NCI-H748 treated with DMSO at 0.1 percent for 48 hours (cell line): ENCODE results near the gene FAM3B.
"Not testable (repeated sequence)": the region's sequence is repeated elsewhere in the genome, so short reads cannot be mapped to it uniquely, and the experiment has no call there.

Experiments used
- DNase-seq: peaks from one replicate; lab custom pipeline; 2025; lab: John Stamatoyannopoulos, UW

FAM3B gene, protein sequence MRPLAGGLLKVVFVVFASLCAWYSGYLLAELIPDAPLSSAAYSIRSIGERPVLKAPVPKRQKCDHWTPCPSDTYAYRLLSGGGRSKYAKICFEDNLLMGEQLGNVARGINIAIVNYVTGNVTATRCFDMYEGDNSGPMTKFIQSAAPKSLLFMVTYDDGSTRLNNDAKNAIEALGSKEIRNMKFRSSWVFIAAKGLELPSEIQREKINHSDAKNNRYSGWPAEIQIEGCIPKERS

DNA sequence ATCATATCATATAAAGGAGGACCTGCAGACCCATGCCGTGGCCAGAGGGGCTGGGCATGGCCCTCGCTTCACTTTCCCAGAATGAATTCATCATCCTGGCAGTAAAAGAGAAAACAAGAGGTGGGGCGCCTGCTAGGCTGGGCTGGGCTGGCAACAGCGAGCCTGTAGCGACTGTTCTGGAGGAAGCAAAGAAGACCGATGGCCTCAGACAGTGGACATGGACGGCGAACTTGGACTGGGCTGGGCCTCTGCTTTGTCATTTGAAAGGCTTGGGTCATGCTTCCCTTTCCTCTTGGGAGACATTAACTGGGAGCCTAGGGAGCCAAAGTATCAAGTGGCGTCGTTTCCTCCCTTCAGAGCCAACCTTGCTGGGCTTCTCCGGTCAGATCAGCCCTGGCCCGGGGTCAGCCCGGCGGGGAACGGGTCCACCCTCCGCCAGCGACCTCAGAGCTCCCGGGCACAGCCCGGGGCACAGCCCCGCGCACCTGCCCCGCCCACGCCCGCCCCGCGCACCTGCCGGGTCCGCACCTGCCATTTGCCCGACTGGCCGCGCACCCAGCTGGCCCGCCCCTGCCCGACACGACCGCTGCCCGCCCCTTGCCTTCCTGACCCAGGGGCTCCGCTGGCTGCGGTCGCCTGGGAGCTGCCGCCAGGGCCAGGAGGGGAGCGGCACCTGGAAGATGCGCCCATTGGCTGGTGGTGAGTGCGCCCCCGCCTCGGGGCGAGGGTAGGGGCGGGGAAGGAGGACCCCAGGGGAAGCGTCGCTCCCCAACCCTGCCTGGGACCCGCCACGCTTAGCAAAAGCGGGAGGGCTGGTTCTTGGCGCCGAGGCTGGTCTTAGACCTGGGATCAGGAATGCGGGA, at the start of gene FAM3B:
Gene FAM3B, plus strand, starts transcription at position 602 of the 863 bp plus-strand sequence. Its CDS starts 79 bp downstream, at position 681.
- peak; percentile 28 for DNase-seq

DNA sequence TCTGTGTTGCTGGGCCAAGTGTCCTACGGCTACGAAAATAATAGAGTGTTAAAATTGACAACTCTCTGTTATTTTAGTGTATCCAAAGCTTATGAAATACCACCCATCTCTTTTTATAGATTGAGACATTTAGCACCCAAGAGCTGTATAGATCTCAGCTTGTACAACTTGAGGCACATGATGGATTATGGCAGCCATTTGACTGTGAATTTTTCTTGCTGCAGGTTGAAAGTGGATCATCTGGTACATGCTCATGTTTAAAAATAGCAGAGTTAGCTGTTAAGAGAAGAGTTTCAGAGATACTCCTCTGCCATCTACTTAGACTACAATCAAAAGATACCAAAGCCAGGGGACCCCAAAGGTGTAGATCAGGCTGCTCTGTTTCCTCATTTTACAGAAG, 49.3 kb upstream of the FAM3B start:
- no peak for DNase-seq

DNA sequence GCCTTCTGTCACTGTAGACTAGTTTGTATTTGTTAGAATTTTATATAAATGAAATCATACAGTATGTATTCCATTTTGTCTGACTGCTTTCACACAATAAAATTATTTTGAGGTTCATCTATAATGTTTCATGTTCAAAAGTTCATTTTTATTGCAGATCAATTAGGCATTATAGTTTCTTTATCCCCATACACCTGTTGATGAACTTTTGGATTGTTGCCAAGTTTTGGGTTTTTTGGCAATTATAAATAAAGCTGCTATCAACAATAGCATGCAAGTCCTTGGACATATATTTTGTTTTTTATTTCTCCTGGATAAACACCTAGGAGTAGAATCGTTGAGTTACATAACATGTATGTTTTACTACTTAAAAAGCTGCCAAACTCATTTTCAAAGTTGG, 47.1 kb upstream of the FAM3B start:
- DNase-seq: no peak

DNA sequence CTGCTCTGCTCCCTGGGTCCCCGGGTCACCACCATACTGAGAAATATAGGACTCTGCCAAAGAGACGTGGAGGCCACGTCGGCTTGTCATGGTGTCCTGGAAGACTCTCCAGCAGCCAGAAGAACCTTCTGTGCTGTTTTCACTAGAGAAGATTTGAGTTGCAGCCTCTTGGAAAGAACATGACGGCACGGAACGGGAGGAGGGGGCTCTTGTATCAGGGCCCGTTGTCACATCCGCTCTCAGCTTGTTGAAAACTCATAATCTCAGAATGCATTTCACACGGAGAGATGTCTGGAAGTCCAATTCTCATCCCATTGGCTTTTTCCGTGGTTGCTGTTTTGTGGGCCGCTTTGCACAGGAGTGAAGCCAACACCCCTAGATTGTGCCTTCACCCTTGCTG, 39.4 kb upstream of the FAM3B start:
- DNase-seq: no peak

DNA sequence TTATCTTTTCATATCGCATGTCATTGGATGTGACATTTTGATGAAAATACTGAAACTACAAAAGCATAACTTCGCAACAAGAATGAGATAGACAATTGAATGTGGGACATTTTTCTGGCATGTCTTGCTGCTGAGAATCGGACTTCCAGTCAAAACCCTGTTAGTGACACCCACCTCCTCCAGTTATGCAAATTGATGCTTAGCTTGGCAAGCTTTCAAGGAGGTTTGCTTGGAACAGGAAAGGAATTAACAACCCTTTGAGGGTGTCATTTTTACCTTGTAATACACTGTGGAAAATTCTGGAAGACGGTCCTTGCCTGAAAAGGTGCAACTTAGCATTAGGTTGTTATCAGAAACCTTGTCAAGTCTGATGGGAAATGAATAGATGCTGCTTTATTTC, 38.8 kb upstream of the FAM3B start:
- DNase-seq: no peak

DNA sequence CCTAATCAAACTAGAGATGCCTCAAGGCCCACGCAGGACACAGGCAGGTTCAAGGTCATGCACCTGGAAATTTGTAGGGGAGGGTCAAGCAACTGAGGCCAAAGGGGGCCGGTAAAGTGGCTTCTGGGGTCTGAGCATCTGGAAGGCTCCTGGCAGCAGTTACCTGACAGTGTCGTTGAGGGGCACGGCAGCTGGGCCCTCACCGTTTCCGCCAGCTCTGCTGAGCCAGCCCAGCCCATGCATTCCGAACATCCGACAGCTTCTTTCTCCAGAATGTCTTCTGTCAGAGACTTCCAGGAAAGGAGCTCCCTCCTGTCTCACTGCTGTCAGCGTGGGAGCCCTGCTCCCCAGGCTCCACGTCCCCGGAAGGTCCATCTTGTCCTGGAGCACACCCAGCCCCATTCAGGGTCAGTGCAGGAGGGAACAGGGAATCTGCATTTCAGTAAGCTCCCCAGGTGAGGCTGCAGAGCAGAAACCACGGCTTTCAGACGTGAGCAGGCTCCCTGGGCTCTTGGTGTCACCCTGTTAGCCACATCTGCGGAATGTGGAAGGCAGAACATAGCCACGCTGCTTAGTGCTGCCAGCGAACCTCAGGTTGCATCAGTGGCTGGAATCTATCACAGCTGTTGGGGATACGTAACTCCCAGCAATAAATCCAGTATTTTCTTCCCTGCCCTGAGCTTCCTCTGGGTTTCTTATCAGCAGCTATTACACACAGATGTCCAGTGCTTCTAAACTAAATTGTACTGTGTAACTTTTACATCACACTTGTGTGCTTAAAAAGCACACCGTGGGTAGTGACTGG, 36.3 kb upstream of the FAM3B start:
- no peak for DNase-seq

DNA sequence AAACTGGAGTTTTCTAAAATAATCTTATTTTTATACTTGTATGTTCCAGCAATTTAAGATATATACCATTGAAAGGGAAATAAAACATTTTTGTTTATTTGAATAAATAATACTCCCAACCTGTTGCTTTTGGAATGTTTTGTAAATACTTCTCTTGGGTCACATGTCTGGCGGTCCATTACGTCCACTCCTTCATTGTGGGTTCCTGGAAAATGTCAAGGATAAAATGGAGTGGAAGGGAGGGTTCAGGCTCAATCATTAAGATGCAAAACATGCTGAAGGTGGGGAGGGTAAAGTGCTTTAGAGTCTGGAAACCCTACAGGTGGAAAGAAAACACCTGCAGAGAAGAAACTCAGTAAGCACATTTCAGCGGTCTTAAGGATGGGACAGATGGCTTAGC, 34.2 kb upstream of the FAM3B start:
- no peak for DNase-seq

DNA sequence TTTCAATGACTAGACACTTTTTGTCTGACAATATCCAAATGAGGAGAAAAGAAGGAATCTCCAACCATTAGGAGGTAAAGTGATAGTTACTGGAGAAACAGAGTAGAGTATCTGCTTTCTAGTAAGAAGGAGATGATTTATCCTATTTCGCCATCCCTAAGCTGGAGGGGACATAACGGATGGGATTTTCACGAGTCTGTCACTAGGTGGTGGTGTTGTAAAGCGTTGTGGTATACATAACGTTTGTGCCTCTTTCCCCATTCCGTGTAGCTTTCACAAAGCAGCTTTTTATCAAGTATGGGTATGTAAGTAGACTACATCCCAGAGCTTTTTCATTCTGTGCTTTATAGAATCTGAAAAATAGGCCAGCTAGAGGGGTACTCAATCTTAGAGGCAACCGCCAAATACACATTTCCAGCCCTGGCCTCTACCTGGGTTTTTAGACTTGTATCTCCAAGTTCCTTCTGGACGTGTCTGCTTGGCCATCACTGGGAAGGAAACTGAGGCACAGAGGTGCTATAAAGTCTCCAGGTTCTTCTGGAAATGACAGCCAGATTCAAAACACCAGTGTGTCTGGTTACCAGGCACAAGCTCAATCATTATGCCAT, 33.3 kb upstream of the FAM3B start:
- peak; percentile 61 for DNase-seq

DNA sequence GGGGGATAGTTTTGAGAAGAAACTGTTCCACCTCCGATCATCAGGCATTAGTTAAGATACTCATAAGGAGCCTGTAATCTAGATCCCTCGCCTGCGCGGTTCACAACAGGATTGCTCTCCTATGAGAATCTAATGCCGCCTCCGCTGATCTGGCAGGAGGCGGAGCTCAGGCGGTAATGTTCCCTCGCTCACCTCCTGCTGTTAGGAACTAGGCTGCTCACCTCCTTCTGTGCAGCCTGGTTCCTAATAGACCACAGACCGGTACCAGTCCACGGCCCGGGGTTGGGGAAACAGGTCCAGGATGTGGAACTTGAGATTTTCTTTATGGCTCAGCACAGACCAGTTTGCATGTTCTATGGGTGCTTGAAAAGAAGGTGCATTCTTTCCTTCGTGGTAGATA, 27.2 kb upstream of the FAM3B start:
- no peak for DNase-seq

DNA sequence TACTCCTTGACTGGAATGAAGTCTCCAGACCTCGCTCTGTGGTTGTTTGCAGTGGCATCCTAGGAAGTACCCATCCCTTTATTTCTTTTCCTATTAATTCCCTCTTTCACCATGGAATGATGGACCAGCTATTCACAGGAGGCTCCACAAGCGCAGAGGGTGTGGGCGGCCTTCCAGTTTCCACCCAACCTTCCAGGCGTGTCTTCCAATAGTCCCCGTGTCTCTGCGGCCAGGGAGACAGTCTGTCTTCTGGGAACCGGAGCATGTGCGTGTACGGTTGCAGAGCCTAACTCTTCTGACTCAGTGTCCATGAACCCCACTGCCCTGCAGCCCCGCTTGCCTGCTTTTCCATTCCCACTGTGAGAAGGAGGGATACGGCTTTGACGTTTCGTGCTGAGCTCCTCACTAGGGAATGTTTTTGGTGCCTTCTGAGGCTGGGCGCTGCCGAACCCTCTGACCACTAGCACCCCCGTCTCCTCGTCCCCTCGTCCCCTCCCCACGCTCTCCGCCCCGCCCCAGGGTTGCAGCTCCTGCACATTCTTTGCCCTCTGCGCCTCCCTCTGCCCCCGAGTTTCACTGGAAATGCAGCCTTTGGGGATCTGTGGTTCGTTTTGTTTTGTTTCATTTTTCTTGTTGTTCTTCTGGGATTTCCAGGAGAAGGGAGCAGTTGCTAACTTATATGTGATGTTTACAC, 26.3 kb upstream of the FAM3B start:
- no peak for DNase-seq

DNA sequence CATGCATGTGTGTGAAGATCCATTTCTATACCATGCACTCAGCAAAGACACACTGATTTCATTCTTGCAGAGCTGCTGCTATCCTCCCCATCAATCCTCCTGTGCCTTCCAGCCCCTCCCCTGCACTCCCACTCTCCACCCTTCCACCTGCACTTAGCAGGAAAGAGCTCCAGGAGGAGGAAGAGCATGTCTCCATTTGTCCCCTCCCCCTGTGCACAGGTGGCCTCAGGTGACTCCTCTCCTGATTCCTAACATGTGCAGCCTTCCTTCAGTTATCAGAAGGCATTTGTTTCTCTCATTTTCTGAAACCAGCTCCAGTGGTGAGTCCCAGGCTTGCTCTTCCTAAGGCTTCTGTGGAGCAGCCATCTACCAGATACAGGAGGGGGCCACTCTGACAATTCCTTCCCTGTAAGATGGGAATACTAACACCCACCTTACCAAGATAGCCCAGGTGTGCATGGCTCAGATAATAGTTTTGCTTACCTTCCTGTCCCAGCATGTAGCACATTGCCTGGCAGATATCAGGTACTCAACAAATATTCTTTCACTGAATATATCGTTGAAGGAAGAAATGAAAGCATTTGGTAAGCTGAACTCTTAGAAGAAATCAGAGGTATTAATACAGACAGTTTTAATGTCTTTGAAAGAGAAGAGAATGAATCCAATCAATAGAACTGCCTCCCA, 21.9 kb upstream of the FAM3B start:
- DNase-seq: no peak

DNA sequence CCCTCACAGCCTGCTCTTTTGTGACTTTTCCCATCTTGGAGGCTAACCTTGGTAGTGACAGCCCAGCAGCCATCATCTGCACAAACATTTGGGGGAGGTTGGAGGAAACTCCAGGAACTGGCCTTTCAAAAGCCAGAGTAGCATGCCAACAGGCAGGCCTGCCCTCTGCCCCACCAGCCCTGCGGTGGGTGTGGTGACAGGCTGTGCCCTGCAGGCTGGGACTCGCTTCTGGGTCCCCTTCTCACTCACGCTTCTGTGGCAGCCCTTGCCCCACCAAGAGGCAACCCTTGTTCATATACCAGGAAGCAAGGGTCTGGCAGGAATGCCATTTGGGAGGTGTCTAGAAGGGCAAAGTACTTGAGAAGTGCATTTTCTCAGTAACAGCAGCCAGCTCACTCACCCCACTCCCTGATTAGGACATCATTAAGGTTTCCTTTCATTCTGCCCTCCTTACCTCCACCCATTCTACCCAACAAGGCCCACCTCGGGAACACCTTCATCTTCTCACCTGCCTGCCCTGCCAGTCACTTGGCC, 20.8 kb upstream of the FAM3B start:
- DNase-seq: no peak

DNA sequence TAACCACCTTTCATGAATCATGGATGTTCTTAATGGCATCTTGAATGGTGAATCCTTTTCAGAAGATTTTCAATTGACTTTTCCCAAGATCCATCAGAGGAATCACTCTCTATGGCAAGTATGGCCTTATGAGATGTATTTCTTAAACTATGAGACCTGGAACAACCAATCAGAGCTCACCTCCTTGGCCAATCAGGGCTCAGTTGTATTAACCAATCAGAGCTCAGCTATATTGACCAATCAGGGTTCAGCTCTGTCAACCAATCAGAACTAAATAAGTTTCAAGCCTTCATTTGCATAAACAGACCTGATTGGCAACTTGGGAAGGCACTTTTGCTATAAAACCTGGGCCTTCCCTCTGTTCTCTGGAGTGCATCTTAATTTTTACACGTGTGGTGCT, 13.6 kb upstream of the FAM3B start:
- DNase-seq: no peak

DNA sequence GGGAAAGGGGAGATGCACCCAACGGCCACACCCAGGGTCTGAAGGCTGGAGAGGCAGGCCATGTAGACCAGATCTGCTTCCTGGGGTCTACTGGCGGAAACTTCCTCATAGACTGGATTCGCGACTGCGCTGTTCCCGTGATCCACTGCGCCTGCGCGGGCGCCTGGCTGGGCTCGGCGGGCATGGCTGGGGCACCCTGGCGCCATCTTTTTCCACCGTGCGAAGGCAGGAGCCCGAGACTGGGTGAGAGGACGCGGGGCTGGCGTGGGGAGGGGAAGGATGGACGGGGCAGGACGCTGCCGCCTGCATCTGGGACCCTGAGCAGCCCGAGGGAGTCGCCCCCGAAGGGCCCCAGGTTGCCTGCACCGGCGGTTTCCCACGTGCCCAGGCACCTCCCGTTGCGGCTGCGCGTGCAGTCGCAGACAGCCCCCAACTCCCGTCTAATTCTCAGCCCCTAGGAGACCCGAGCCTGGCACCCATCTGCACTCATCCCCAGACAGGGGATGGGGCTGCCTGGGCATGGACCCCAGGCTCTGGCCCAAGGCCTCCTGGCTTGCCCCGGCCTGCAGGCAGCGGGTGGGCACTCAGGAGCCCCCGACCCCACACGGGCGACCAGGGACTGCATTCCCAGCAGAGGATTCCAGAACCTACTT, 12.4 kb upstream of the FAM3B start:
- no peak for DNase-seq

DNA sequence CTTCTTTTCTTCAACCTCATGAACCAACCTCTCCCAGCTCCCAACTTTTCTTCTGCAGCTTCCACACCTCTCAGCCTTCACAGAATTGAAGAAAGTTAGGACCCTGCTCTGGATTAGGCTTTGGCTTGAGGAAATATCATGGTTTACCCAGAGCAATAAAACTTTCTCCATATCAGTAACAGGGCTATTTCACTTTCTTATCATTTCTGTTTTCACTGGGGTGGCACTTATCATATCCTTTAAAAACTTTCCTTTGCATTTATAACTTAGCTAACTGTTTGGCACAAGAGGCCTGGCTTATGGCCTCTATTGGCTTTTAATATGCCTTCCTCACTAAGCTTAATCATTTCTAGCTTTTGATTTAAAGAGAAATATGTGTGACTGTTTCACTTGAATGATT, 9.4 kb upstream of the FAM3B start:
- DNase-seq: no peak

DNA sequence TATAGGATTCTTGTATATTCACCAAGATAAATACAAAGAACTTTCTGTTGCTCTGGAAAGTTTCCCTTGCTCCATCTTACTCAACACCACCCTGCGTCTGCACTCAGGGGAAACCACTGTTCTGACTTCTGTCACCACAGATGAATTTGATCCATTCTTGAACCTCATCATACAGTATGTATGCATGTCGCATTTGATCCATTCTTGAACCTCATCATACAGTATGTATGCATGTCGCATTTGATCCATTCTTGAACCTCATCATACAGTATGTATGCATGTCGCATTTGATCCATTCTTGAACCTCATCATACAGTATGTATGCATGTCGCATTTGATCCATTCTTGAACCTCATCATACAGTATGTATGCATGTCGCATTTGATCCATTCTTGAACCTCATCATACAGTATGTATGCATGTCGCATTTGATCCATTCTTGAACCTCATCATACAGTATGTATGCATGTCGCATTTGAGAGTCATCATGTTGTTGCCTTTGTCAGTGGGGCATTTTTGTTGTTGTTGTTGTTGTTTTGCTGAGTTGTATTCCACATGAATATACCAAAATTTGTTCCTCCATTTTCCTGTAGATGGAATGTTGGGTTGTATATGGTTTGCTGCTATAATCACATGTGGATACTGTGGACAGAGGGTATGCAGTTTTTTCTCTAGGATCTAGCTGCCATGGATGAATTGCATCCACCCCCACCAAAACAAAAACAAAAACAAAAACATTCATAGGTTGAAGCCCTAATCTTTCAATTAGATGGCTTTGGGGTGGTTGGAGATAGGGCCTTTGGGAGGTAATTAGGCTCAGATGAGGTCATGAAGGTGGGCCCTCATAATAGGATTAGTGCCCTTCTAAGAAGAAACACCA, 3.1 kb upstream of the FAM3B start:
- not testable (repeated sequence) for DNase-seq

DNA sequence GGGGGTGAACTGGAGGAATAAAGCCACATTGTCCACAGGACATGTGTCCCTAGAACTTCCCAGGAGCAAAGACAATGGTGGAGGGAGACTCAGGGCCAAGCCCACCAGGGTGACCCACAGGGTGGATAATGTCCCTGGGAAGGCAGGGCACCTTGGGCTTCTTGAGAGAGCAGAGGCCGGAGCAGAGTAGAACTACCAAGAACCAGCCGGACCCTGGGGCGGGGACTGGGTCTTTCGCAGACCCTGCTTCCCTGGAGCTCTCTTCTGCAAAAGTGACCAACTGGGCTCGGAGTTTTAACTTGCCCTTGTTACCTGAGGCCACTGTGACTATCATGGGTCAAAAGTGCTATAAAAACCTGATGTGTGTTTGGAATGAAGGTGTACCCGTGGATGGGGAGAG, 875 bp upstream of the FAM3B start:
- DNase-seq: no peak

DNA sequence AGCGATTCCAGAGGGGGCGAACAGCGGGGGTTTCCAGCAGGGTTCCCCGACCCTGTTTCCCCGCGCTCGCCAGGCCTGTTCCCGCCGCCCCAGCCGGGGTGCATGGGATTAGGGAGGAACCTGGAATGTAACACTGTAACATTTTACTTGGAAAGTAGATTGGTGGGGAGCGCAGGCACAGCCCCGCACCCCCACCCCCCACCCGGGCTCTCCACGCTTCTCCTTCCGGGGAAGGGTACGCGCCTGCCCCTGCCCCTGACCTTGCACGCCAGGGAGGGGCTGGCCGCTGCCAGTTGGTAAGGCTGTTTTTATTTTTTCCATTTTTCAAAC, 427 bp downstream of the FAM3B start:
- no peak for DNase-seq

DNA sequence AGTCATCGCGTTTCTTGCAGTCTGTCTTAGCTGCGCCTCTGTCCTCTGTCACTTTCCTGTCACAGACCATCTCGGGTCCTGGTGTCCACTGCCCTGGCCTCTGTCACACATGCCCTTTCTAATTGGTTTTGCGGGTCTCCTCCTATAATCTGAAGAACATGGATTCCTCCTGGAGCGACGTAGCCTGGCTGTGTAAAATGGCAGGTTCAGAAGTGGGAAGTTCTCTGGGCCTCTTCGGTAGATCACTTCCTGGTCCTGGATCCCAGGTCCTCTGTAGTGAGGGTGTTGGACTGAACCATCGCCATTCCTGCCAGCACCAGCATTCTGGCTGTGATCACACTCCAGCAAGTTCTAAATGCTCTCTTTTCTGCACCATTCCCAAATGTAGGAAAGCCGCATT, 857 bp downstream of the FAM3B start:
- no peak for DNase-seq

DNA sequence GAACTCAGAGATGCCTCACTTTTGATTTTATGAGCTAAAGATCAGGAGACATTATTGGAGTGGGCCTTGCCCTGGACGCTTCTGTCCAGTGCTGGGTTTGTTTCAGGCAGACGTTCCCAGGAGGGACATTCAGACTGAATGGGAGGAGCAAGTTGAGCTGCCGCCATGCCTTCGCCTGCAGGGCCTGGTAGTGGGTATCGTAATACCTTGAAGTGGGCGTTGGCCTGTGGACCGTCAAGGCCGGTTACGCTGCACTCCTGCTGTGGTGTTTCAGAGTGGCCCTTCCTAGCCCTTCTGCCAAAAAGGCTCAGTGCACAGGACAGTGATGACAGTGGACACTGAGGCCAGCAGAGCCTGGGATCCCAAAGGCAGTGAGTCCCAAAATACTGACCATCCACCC, 1.6 kb downstream of the FAM3B start:
- DNase-seq: no peak
